NCI-H460 (cell line): ENCODE results near the gene CTTN. TPM values are rescaled to one million over a fixed set of nuclear protein-coding genes. Genes with fewer than 3 reads are reported as not detected.
A peak's percentile ranks its signal among the peaks of the same experiment; 100 is the strongest.
"Not testable (repeated sequence)": the region's sequence is repeated elsewhere in the genome, so short reads cannot be mapped to it uniquely, and the experiment has no call there.

Experiments used
- DNase-seq: peaks from one replicate; pipeline ENCODE4 v3.0.0-alpha.2; 2016; ENCODE audit warnings: low read depth; ENCODE audit errors: extremely low read depth
- total RNA-seq: library from RNA; depleted of rRNA; stranded (reverse); fragments of >200 nt; shearing (Covaris generic); gene quantifications from 2 replicates; pipeline ENCODE4 v1.2.3, GENCODE V29; 2014

CTTN gene
- total RNA-seq, 1 experiment from 2014 or later: 67.7 TPM

DNA sequence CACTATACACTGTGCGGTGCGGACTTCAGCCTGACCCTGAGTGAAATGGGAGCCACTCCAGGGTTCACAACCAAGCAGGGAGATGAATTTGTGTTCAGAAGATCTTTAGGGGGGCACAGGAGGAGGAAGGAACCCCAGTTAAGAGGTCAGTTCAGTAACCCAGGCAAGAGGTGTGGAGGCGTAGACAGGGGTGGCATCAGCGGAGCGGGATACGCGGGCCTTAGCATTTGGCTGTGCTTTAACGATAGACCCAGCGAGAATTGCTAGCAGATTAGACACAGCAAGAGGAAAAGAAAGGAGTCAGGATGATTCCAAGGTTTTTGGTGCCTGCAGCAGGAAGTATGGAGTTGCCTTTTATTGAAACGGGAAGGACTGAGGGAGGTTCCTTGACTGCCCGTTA, 46.8 kb downstream of the CTTN start:
- no peak for DNase-seq

- DNase-seq: no peak
Measured at GRCh38 chr11:70445605-70446004, 47.3 kb downstream of the CTTN start.

DNA sequence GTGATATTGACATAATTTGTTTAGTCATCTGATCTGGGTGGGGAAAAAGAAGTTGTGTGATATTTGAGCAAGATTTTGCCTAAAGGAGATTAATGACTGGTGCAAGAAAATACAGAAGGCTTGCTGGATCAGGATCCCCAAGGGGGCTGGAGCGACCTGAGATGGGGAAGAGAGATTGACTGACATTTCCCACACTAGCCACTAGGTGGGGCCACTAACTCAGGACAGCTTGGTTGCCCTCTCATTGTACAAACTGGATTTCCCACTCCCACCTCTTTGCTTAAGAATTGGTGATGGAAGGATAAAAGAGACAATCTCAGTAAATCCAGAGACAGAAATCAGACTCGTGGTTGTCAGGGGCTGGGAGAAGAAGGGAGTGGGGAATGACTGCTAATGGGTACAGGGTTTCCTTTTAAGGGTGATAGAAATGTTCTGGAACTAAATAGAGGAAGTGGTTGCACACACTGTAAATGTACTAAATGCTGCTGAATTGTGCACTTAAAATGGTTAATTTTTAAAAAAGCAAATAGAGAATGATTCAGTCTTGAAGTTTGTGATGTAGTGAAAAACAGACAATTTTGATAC, 50.7 kb downstream of the CTTN start:
- no peak for DNase-seq

- DNase-seq: no peak
Measured at GRCh38 chr11:70454197-70454767, 56.0 kb downstream of the CTTN start.

DNA sequence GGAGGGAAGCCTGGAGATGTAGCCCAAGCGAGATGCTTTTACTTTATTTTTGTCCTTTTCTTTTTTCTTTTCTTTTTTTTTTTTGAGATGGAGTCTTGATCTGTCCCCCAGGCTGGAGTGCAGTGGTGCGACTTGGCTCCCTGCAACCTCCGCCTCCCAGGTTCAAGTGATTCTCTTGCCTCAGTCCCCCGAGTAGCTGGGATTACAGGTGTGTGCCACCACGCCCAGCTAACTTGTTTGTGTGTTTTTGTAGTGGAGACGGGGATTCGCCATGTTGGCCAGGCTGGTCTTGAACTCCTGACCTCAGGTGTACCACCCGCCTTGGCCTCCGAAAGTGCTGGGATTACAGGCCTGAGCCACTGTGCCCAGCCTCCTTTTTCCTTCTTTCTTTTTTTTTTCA, 56.5 kb downstream of the CTTN start:
- not testable (repeated sequence) for DNase-seq

DNA sequence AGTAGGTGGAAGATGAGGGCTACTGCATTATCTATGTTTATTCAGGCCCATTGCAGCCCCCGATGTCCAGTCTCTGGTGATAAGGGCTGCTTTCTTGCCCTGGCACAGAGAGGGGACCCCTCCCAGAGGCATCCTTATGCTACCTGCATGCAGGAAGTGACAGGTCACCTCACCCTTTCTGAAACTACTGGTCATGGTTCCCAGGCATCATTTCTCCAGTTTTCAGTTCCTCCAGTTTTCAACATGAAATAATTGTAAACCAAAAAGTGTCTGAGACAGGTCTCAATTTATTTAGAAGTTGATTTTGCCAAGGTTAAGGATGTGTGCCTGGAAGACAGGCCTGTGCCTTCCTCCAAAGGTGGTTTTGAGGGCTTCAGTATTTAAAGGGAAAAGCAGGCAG, 57.0 kb downstream of the CTTN start:
- no peak for DNase-seq

GRCh38 chr11:70456921-70457532, 58.7 kb downstream of the CTTN start:
- DNase-seq: peak; percentile 4

GRCh38 chr11:70458736-70459135, 60.4 kb downstream of the CTTN start:
- no peak for DNase-seq

DNA sequence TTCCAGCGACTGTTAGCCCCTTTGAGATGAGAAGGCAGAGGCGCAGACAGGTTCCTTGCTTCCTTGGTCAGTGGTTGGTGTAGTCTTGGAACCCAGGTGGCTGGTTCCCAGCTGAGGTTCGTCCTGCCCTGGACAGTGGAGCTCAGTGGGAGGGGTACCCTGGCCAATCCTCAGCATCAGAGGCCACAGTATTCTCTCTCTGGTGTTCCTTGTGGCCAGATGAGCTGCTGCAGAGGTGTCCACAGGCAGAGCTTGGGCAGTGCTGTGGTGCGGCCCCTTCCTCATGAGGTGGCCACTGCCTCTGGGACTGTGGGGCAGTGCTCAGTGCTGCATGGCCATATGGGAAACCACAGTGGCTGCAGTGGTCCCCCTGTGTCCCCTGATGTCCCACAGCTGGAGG, 61.8 kb downstream of the CTTN start:
- no peak for DNase-seq

- no peak for DNase-seq
Measured at GRCh38 chr11:70460964-70461363, 62.6 kb downstream of the CTTN start.

DNA sequence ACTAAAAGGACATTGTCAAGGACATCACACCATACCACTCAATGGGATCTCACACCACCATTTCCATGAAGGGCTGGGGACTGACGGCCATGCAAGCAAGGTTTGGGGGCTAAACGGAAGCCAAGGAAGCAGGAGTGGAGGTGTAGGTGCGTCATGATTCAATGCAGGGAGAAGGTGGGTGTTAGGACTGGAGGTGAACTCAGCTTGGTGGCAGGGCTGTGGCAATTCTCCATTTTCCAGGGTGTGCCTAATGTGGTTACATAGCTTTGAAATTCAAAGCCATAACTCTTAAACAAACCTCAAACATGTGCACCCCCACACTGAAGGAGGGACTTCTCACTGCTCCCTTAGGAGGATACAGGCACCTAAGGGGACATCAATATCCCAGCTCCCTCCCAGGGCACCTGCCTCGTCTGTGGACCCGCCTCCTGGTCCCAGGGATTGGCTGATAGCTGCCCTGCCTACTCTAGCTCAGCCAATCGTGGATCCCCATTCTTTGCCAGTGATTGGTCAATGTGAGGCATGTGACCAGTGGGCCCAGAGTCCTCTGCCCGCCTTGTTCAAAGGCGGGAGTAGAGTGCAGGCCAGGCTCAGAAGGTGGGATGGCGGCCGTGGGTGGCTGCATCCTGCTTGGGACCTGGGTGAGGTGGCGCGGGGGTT, 64.6 kb downstream of the CTTN start:
- no peak for DNase-seq

- no peak for DNase-seq
Measured at GRCh38 chr11:70463478-70464255, 65.3 kb downstream of the CTTN start.

DNA sequence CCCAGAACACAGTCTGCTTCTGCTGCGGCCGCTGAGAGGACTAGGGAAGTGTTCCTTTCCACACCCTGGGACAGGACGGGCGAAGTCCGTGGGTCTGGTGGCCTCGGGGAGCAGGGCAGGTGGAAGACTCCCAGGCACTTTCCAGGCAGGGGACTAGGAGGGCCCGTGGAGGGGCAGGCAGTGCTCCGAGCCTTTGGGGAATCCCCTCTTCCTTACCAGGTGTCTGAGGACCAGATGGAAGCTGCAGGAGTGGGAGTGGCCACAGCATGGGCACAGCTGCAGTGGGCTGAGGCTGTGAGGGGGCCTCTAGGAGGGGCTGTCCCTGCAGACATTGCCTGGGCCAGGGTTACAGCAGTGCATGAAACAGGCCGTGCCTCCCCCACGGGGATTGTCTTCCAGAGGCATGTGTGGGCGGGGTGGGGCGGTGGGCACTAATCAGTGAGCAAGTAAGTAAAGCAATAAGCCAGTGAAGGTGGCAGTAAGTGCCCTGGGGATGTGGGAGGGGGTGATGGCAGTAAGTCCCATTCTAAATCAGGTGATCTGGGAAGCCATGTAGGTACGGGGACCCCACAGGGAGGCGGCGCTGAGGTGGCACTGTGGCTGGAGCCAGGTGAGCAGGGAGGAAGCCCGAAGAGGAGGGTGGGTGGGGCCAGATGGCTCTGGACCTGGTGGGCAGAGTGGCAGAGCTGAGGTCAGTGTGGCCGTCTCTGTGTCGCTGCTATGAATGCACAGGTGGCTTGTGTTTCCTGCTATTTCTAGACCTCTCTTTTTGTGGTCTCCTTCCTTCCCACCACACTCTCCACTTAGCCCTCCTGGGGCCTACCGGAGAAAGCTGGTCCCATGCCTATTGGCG, 66.4 kb downstream of the CTTN start:
- DNase-seq: no peak

DNA sequence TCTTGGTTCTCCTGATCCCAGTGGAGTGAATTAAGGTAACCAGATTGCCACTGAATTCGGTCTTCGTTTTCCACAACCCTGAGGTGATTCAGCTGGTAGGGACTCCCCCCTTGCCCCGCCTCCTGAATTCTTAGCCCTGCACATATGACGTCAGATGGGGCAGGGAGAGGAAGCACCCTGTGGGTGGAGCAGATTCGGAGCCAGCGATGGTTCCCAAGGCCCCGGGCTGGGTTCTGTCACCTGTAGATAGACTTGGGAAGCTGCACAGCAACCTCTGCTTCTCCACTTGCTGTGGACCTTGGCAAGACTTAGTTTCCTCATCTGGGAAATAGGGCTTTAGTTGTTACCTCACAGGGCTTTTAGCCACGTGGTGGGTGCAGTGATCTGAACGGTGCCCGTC, 67.8 kb downstream of the CTTN start:
- no peak for DNase-seq

DNA sequence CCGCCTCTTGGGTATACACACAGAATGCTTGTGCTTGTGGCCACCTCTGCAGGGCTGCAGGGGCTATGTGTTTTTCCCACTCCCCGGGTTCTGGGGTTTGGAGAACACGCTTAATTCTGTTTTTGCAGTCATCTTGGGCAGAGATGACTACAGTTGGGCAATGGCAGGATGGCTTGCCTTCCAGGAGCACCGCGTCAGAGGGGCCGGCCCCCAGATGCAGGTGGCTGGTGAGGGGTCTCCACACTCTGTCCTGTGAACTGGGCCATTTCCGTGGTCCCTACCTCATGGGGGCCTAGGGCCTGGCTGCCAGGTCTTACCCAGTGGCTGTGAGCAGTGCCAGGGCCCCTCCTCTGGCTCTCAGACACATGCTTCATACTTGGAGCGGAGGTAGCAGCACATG, 68.3 kb downstream of the CTTN start:
- DNase-seq: no peak

DNA sequence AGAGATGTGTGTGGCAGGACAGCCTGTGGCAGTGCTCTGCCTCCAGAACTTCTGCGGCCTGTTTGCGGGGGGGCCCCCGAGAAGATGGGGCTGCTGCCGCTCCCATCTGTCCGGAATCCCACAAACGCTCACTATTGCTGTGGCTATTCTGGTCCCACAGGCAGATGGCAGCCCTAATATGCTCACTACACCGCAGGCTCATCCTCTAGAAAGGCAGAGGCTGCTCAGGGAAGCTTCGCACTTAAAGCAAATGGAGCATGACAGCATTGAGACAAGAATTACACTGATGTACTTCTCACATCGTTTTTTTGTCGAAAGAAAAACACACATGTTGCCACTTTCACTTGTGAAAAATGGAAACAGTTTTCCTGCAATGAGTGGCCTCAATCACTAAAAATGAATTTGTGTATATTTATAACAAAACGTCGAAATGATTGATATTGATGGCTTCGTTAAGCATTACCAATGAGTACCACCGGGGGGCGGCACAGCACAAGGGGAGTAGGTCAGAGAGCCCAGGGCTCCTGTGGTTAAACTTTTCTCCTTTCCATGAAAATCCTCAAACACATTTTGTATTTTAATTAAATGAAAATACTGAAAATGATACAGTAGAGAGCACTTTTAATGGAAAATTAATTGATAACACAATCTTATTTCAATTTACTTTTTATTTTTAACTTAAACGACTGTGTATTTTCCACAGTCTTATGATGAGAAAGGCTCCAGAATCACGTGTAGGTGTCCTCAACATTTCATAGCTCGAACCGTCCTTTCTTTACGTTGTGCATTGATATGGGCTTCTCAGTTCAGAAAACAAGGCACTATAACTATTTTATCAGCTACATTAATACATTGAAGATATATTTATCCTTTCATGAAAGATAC, 69.1 kb downstream of the CTTN start:
- peak; percentile 39 for DNase-seq

- DNase-seq: no peak
Measured at GRCh38 chr11:70468256-70469195, 70.2 kb downstream of the CTTN start.

- no peak for DNase-seq
Measured at GRCh38 chr11:70470127-70470526, 71.8 kb downstream of the CTTN start.
